KMS-11 (cell line): ENCODE results near the gene AOAH.
"Not testable (repeated sequence)": the region's sequence is repeated elsewhere in the genome, so short reads cannot be mapped to it uniquely, and the experiment has no call there.

Experiments used
- H2AFZ ChIP-seq: fragments of 200-600 bp; sonication (generic); 2 replicates; pipeline ENCODE4 v1.6.1; 2016; ENCODE audit warnings: antibody characterized with exemption, mixed run types, low read depth
- H3K27ac ChIP-seq: fragments of 200-600 bp; sonication (generic); 2 replicates; pipeline ENCODE4 v1.6.1; 2016; ENCODE audit warnings: mild to moderate bottlenecking, mixed run types
- H3K27me3 ChIP-seq: fragments of 200-600 bp; sonication (generic); 2 replicates; pipeline ENCODE4 v1.6.1; 2017; ENCODE audit warnings: mild to moderate bottlenecking, low read depth, mixed run types, moderate library complexity; ENCODE audit not compliant: insufficient read depth
- H3K36me3 ChIP-seq: fragments of 200-600 bp; sonication (generic); 2 replicates; pipeline ENCODE4 v1.6.1; 2017; ENCODE audit warnings: mild to moderate bottlenecking, mixed run types; ENCODE audit not compliant: insufficient read depth
- H3K4me1 ChIP-seq: fragments of 200-600 bp; sonication (generic); 2 replicates; pipeline ENCODE4 v1.6.1; 2016; ENCODE audit warnings: mild to moderate bottlenecking, low read depth, mixed run types; ENCODE audit not compliant: poor library complexity, severe bottlenecking
- H3K4me2 ChIP-seq: fragments of 200-600 bp; sonication (generic); 2 replicates; pipeline ENCODE4 v1.7.0; 2016; ENCODE audit warnings: mild to moderate bottlenecking, mixed run types
- H3K4me3 ChIP-seq: fragments of 200-600 bp; sonication (generic); IDR thresholded peaks from 2 replicates; pipeline ENCODE4 v1.6.1; 2017; ENCODE audit warnings: low read depth, low read length, mixed read lengths; ENCODE audit not compliant: insufficient read depth
- H3K79me2 ChIP-seq: fragments of 200-600 bp; sonication (generic); 2 replicates; pipeline ENCODE4 v1.6.1; 2016; ENCODE audit warnings: low read depth, mixed run types; ENCODE audit not compliant: insufficient read depth
- H3K9ac ChIP-seq: fragments of 200-600 bp; sonication (generic); 2 replicates; pipeline ENCODE4 v1.6.1; 2016; ENCODE audit warnings: mild to moderate bottlenecking, mixed run types
- H4K20me1 ChIP-seq: fragments of 200-600 bp; sonication (generic); 2 replicates; pipeline ENCODE4 v1.6.1; 2016; ENCODE audit warnings: mild to moderate bottlenecking, mixed run types; ENCODE audit not compliant: insufficient read depth
- CTCF ChIP-seq: fragments of 200-600 bp; sonication (generic); conservative IDR thresholded peaks from 2 replicates; pipeline ENCODE4 v1.6.1; 2017; ENCODE audit warnings: low read depth, mild to moderate bottlenecking, antibody characterized with exemption, low read length, moderate library complexity, mixed read lengths

The AOAH gene

GRCh38 chr7:36726311-36726710 lies 2.0 kb upstream of the AOAH start:
- H3K4me3 ChIP-seq, result no peak overlapping the region
- H3K79me2 ChIP-seq, result no peaks in the 10 kb centered on the region
- H3K4me1 ChIP-seq, result no peaks in the 10 kb centered on the region
- no peak overlapping the region for H3K9ac ChIP-seq
- no peak overlapping the region for H3K4me2 ChIP-seq
- H3K36me3 ChIP-seq, result no peaks in the 10 kb centered on the region
- no peak overlapping the region for H3K27ac ChIP-seq
- no peaks in the 10 kb centered on the region for H3K27me3 ChIP-seq
- no peak for TF ChIP-seq CTCF
- no peaks in the 10 kb centered on the region for H4K20me1 ChIP-seq
- H2AFZ ChIP-seq, result no peak overlapping the region

- H3K4me2 ChIP-seq, result no peak overlapping the region
- H3K36me3 ChIP-seq, result no peaks in the 10 kb centered on the region
- no peak overlapping the region for H3K9ac ChIP-seq
- H3K4me3 ChIP-seq, result no peak overlapping the region
- H4K20me1 ChIP-seq, result no peaks in the 10 kb centered on the region
- H3K27ac ChIP-seq, result no peak overlapping the region
- H3K79me2 ChIP-seq, result no peaks in the 10 kb centered on the region
- no peak overlapping the region for H2AFZ ChIP-seq
- TF ChIP-seq CTCF, result no peak
- H3K4me1 ChIP-seq, result no peaks in the 10 kb centered on the region
- no peaks in the 10 kb centered on the region for H3K27me3 ChIP-seq
These were observed 702 bp upstream of the AOAH start for GRCh38 chr7:36724996-36725395.

- Histone ChIP-seq H3K27ac (no peak overlapping the region), H3K4me3 (no peak overlapping the region), H3K4me2 (no peak overlapping the region), H3K9ac (no peak overlapping the region), H3K36me3 (no peaks in the 10 kb centered on the region), H3K4me1 (no peaks in the 10 kb centered on the region), H2AFZ (no peak overlapping the region), H3K79me2 (no peaks in the 10 kb centered on the region), H4K20me1 (no peaks in the 10 kb centered on the region), H3K27me3 (no peaks in the 10 kb centered on the region)
- TF ChIP-seq CTCF, result no peak
These were observed 1.0 kb downstream of the AOAH start for GRCh38 chr7:36723291-36723690.

- H2AFZ ChIP-seq, result no peak overlapping the region
- no peaks in the 10 kb centered on the region for H3K4me1 ChIP-seq
- H4K20me1 ChIP-seq, result no peaks in the 10 kb centered on the region
- no peak overlapping the region for H3K9ac ChIP-seq
- no peak overlapping the region for H3K27ac ChIP-seq
- H3K4me3 ChIP-seq, result no peak overlapping the region
- no peak for TF ChIP-seq CTCF
- no peaks in the 10 kb centered on the region for H3K79me2 ChIP-seq
- H3K27me3 ChIP-seq, result no peaks in the 10 kb centered on the region
- no peak overlapping the region for H3K4me2 ChIP-seq
- no peaks in the 10 kb centered on the region for H3K36me3 ChIP-seq
These were observed 5.1 kb downstream of the AOAH start for GRCh38 chr7:36719083-36719632.

- H3K4me3 ChIP-seq, result no peak overlapping the region
- no peaks in the 10 kb centered on the region for H4K20me1 ChIP-seq
- H3K27me3 ChIP-seq, result no peaks in the 10 kb centered on the region
- H3K4me2 ChIP-seq, result no peak overlapping the region
- no peak for TF ChIP-seq CTCF
- H3K27ac ChIP-seq, result no peak overlapping the region
- no peak overlapping the region for H3K9ac ChIP-seq
- no peak overlapping the region for H2AFZ ChIP-seq
- H3K79me2 ChIP-seq, result no peaks in the 10 kb centered on the region
- H3K36me3 ChIP-seq, result no peaks in the 10 kb centered on the region
- H3K4me1 ChIP-seq, result no peaks in the 10 kb centered on the region
These were observed 6.7 kb downstream of the AOAH start for GRCh38 chr7:36717586-36717985.

- not testable (repeated sequence) for H4K20me1 ChIP-seq, H3K9ac ChIP-seq, H3K4me2 ChIP-seq, H3K4me3 ChIP-seq, H3K27ac ChIP-seq, H3K4me1 ChIP-seq, H3K79me2 ChIP-seq, H2AFZ ChIP-seq, H3K36me3 ChIP-seq, H3K27me3 ChIP-seq
These were observed 7.5 kb downstream of the AOAH start for GRCh38 chr7:36716802-36717201.
